H9 (cell line): ENCODE results near the gene MICU1. TPM values are rescaled to one million over a fixed set of nuclear protein-coding genes. Genes with fewer than 3 reads are reported as not detected.

ENCODE experiments used
- DNase-seq: peaks from one replicate; pipeline ENCODE4 v3.0.0-alpha.2; 2017
- H2AFZ ChIP-seq: one replicate; pipeline ENCODE4 v1.6.1; 2013; ENCODE audit warnings: mild to moderate bottlenecking, low read length, control low read depth, moderate library complexity
- H2AK5ac ChIP-seq: 2 replicates; pipeline ENCODE4 v1.6.1; 2013; ENCODE audit warnings: low read length, control low read depth, mixed read lengths; ENCODE audit not compliant: insufficient read length
- H2BK120ac ChIP-seq: one replicate; pipeline ENCODE4 v1.6.1; 2013; ENCODE audit warnings: low read depth, mild to moderate bottlenecking, low read length, control low read depth, inconsistent platforms; ENCODE audit not compliant: poor library complexity, severe bottlenecking
- H2BK12ac ChIP-seq: 2 replicates; pipeline ENCODE4 v1.6.1; 2013; ENCODE audit warnings: low read length, control low read depth, mixed read lengths, low read depth; ENCODE audit not compliant: insufficient read length
- H2BK15ac ChIP-seq: 2 replicates; pipeline ENCODE4 v1.6.1; 2013; ENCODE audit warnings: low read depth, low read length, control low read depth
- H2BK20ac ChIP-seq: one replicate; pipeline ENCODE4 v1.6.1; 2013; ENCODE audit warnings: low read depth, mild to moderate bottlenecking, low read length, control low read depth, inconsistent platforms; ENCODE audit not compliant: poor library complexity, severe bottlenecking
- H2BK5ac ChIP-seq: 2 replicates; pipeline ENCODE4 v1.6.1; 2013; ENCODE audit warnings: low read length, control low read depth, mixed read lengths; ENCODE audit not compliant: insufficient read length
- H3K14ac ChIP-seq: 2 replicates; pipeline ENCODE4 v1.6.1; 2013; ENCODE audit warnings: low read length, control low read depth; ENCODE audit not compliant: insufficient read depth
- H3K18ac ChIP-seq: 2 replicates; pipeline ENCODE4 v1.6.1; 2013; ENCODE audit warnings: low read depth, mild to moderate bottlenecking, mixed read lengths, low read length, control low read depth; ENCODE audit not compliant: insufficient read length
- H3K23ac ChIP-seq: 2 replicates; pipeline ENCODE4 v1.6.1; 2013; ENCODE audit warnings: low read length, control low read depth, mixed read lengths, low read depth; ENCODE audit not compliant: insufficient read length
- H3K23me2 ChIP-seq: 2 replicates; pipeline ENCODE4 v1.6.1; 2013; ENCODE audit warnings: low read depth, mild to moderate bottlenecking, mixed read lengths, low read length, control low read depth; ENCODE audit not compliant: insufficient read length, poor library complexity, severe bottlenecking
- H3K27ac ChIP-seq: 2 replicates; pipeline ENCODE4 v1.5.1; 2013; ENCODE audit warnings: low read length, control low read depth, mixed read lengths, low read depth; ENCODE audit not compliant: insufficient read length
- H3K27me3 ChIP-seq: 2 replicates; pipeline ENCODE4 v1.6.1; 2013; ENCODE audit warnings: low read length, control low read depth, inconsistent platforms; ENCODE audit not compliant: insufficient read depth
- H3K4ac ChIP-seq: 2 replicates; pipeline ENCODE4 v1.6.1; 2013; ENCODE audit warnings: low read depth, mild to moderate bottlenecking, control low read depth, inconsistent platforms, low read length, moderate library complexity
- H3K4me1 ChIP-seq: 2 replicates; pipeline ENCODE4 v1.6.1; 2013; ENCODE audit warnings: low read length, control low read depth, inconsistent platforms; ENCODE audit not compliant: insufficient read depth
- H3K4me2 ChIP-seq: 2 replicates; pipeline ENCODE4 v1.6.1; 2013; ENCODE audit warnings: low read length, control low read depth, mixed read lengths; ENCODE audit not compliant: insufficient read length, insufficient read depth
- H3K56ac ChIP-seq: 2 replicates; pipeline ENCODE4 v1.6.1; 2013; ENCODE audit warnings: low read depth, mild to moderate bottlenecking, mixed read lengths, low read length, control low read depth; ENCODE audit not compliant: insufficient read length
- H3K79me1 ChIP-seq: 2 replicates; pipeline ENCODE4 v1.6.1; 2013; ENCODE audit warnings: low read depth, mild to moderate bottlenecking, moderate library complexity, low read length, control low read depth, inconsistent platforms; ENCODE audit not compliant: insufficient read depth, poor library complexity, severe bottlenecking
- H3K79me2 ChIP-seq: 2 replicates; pipeline ENCODE4 v1.6.1; 2013; ENCODE audit warnings: low read length, control low read depth, inconsistent platforms; ENCODE audit not compliant: insufficient read depth
- H3K9ac ChIP-seq: 2 replicates; pipeline ENCODE4 v1.6.1; 2013; ENCODE audit warnings: low read length, control low read depth, mixed read lengths; ENCODE audit not compliant: insufficient read length; ENCODE audit errors: extremely low read depth
- H3K9me3 ChIP-seq: one replicate; pipeline ENCODE4 v1.6.1; 2013; ENCODE audit warnings: low read depth, low read length, inconsistent platforms; ENCODE audit not compliant: control insufficient read depth
- H3T11ph ChIP-seq: one replicate; pipeline ENCODE4 v1.6.1; 2013; ENCODE audit warnings: mild to moderate bottlenecking, low read length, control low read depth, inconsistent platforms
- H4K20me1 ChIP-seq: one replicate; pipeline ENCODE4 v1.6.1; 2013; ENCODE audit not compliant: control insufficient read depth, insufficient read length, insufficient read depth
- H4K5ac ChIP-seq: 2 replicates; pipeline ENCODE4 v1.6.1; 2013; ENCODE audit warnings: low read depth, mild to moderate bottlenecking, mixed read lengths, low read length, control low read depth; ENCODE audit not compliant: insufficient read length
- H4K8ac ChIP-seq: replicated peaks from 2 replicates; pipeline ENCODE4 v1.6.1; 2013; ENCODE audit warnings: low read length, control low read depth, mixed read lengths, low read depth; ENCODE audit not compliant: insufficient read length
- H4K91ac ChIP-seq: 2 replicates; pipeline ENCODE4 v1.6.1; 2013; ENCODE audit warnings: low read depth, mild to moderate bottlenecking, moderate library complexity, mixed read lengths, low read length, control low read depth; ENCODE audit not compliant: insufficient read length
- H3K27ac Mint-ChIP-seq, 3 experiments: 2 replicates in 2 of 3; 3 replicates in 1 of 3; pipeline ENCODE4 v1.8.0; 2020 to 2021; ENCODE audit warnings: mixed read lengths in 3 of 3, mild to moderate bottlenecking in 1 of 3, moderate library complexity in 1 of 3
- H3K27me3 Mint-ChIP-seq: 2 replicates; pipeline ENCODE4 v1.8.0; 2021; ENCODE audit warnings: low read depth, mild to moderate bottlenecking, moderate library complexity, mixed read lengths
- H3K36me3 Mint-ChIP-seq, 3 experiments: 2 replicates in 2 of 3; 3 replicates in 1 of 3; pipeline ENCODE4 v1.8.0; 2020 to 2021; ENCODE audit warnings: low read depth in 3 of 3, mixed read lengths in 3 of 3; ENCODE audit not compliant: insufficient read depth in 1 of 3
- H3K4me1 Mint-ChIP-seq, 2 experiments: 2 replicates each; pipeline ENCODE4 v1.8.0; 2020; ENCODE audit warnings: mixed read lengths in 2 of 2
- H3K4me3 Mint-ChIP-seq, 2 experiments: 2 replicates in 1 of 2; 3 replicates in 1 of 2; pipeline ENCODE4 v1.8.0; 2020 to 2021; ENCODE audit warnings: mild to moderate bottlenecking in 2 of 2, mixed read lengths in 2 of 2, moderate library complexity in 1 of 2
- H3K9me3 Mint-ChIP-seq, 2 experiments: 2 replicates in 1 of 2; 3 replicates in 1 of 2; pipeline ENCODE4 v1.8.0; 2020; ENCODE audit warnings: mild to moderate bottlenecking in 2 of 2, mixed read lengths in 2 of 2, moderate library complexity in 1 of 2
- WGBS: extraction: QIAGEN DNeasy Blood & Tissue Kit; methylation state at CpG from one replicate; pipeline ENCODE4 v1.1.7; 2013; ENCODE audit warnings: missing lambda C conversion rate, low lambda C conversion rate, mixed read lengths; ENCODE audit not compliant: insufficient read length; ENCODE audit errors: extremely low coverage; 5-methylcytosine and 5-hydroxymethylcytosine counted together
- total RNA-seq: library from RNA; stranded (reverse); gene quantifications from 2 replicates; pipeline ENCODE4 v1.2.1, GENCODE V29; 2021
- TF ChIP-seq, protein P1 (sequence below): fragments of 200-600 bp; sonication (generic); conservative IDR thresholded peaks from 3 replicates; pipeline ENCODE4 v1.8.0; 2021; ENCODE audit warnings: antibody characterized with exemption, mild to moderate bottlenecking

MICU1 gene
- total RNA-seq, 1 experiment from 2014 or later, result 33.2 TPM

DNA sequence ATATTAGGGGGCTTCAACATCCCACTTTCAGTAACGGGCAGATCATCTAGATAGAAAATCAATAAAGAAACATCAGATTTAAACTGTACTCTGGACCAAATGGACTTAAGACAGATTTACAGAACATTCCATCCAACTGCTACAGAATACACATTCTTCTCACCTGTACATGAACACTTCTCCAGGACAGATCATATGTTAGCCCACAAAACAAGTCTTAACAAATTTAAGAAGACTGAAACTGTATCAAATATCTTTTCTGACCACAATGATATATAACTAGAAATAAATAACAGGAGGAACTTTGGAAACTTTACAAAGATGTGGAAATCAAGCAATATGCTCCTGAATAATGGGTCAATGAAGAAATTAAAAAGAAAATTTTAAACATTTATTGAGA is 86.7 kb downstream of the MICU1 start:
- H3K27me3 ChIP-seq, result no peaks in the 10 kb centered on the region
- H4K8ac ChIP-seq, result no peak overlapping the region
- H3K79me1 ChIP-seq, result no peaks in the 10 kb centered on the region
- H2BK15ac ChIP-seq, result no peak overlapping the region
- H3K4me1 ChIP-seq, result no peaks in the 10 kb centered on the region
- H3K36me3 Mint-ChIP-seq, result peaks cover 26 to 40% (median 35%) of the 10 kb centered on the region in 3 experiments
- H3K9ac ChIP-seq, result no peak overlapping the region
- H3K27me3 Mint-ChIP-seq, result no peaks in the 10 kb centered on the region
- H3K4ac ChIP-seq, result no peak overlapping the region
- no peak overlapping the region for H2AK5ac ChIP-seq
- no peaks in the 10 kb centered on the region for H4K20me1 ChIP-seq
- H3K18ac ChIP-seq, result no peak overlapping the region
- H2BK20ac ChIP-seq, result no peak overlapping the region
- H2BK5ac ChIP-seq, result no peak overlapping the region
- no peak overlapping the region for H3K4me2 ChIP-seq
- H3K79me2 ChIP-seq, result no peaks in the 10 kb centered on the region
- H3K23ac ChIP-seq, result no peak overlapping the region
- TF ChIP-seq, protein P1, sequence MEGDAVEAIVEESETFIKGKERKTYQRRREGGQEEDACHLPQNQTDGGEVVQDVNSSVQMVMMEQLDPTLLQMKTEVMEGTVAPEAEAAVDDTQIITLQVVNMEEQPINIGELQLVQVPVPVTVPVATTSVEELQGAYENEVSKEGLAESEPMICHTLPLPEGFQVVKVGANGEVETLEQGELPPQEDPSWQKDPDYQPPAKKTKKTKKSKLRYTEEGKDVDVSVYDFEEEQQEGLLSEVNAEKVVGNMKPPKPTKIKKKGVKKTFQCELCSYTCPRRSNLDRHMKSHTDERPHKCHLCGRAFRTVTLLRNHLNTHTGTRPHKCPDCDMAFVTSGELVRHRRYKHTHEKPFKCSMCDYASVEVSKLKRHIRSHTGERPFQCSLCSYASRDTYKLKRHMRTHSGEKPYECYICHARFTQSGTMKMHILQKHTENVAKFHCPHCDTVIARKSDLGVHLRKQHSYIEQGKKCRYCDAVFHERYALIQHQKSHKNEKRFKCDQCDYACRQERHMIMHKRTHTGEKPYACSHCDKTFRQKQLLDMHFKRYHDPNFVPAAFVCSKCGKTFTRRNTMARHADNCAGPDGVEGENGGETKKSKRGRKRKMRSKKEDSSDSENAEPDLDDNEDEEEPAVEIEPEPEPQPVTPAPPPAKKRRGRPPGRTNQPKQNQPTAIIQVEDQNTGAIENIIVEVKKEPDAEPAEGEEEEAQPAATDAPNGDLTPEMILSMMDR, result no peak
- no peaks in the 10 kb centered on the region for H3K23me2 ChIP-seq
- no peak overlapping the region for H3K14ac ChIP-seq
- no peak overlapping the region for H3K56ac ChIP-seq
- no peak for DNase-seq
- H3K9me3 ChIP-seq, result no peaks in the 10 kb centered on the region
- peaks cover 15 to 19% of the 10 kb centered on the region in 2 experiments for H3K9me3 Mint-ChIP-seq
- H3K27ac Mint-ChIP-seq, result no peak overlapping the region
- H3T11ph ChIP-seq, result no peak overlapping the region
- no peak overlapping the region for H3K4me3 Mint-ChIP-seq
- H2BK12ac ChIP-seq, result no peak overlapping the region
- peaks cover 13 to 16% of the 10 kb centered on the region in 2 experiments for H3K4me1 Mint-ChIP-seq
- no peak overlapping the region for H4K91ac ChIP-seq
- no CpG with 5 or more reads among the region's 1 CpG for WGBS
- H2AFZ ChIP-seq, result no peak overlapping the region
- H2BK120ac ChIP-seq, result no peak overlapping the region
- H3K27ac ChIP-seq, result no peak overlapping the region
- no peak overlapping the region for H4K5ac ChIP-seq
